ENCODE data around the gene GAS7.

DNA sequence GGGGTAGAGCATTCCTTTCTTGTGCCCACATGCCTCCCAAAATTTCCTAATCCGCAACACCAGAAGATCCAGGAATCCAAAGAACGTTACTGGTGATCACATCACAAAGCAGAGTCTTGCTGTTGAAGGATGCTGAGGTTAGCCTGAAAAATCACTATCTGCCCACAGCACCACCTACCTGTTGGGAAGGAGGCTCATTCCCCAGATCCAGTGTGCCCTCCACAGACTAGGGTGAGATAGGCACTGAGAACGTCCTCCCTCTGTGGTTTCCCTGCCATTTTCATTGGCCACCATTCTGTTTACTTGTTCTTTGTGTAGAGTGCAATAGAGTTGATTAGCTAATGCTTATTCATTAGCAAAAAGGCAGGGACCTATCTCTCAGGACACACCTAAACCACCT is 323.7 kb downstream of the GAS7 start:
- TF ChIP-seq POLR2AphosphoS5 (IDR thresholded peaks at IDR 0.05), result no peak
- TF ChIP-seq, protein P1, sequence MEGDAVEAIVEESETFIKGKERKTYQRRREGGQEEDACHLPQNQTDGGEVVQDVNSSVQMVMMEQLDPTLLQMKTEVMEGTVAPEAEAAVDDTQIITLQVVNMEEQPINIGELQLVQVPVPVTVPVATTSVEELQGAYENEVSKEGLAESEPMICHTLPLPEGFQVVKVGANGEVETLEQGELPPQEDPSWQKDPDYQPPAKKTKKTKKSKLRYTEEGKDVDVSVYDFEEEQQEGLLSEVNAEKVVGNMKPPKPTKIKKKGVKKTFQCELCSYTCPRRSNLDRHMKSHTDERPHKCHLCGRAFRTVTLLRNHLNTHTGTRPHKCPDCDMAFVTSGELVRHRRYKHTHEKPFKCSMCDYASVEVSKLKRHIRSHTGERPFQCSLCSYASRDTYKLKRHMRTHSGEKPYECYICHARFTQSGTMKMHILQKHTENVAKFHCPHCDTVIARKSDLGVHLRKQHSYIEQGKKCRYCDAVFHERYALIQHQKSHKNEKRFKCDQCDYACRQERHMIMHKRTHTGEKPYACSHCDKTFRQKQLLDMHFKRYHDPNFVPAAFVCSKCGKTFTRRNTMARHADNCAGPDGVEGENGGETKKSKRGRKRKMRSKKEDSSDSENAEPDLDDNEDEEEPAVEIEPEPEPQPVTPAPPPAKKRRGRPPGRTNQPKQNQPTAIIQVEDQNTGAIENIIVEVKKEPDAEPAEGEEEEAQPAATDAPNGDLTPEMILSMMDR (IDR thresholded peaks at IDR 0.05), result no peak
